ENCODE results near the gene OSBPL2. TPM values are rescaled to one million over a fixed set of nuclear protein-coding genes. Genes with fewer than 3 reads are reported as not detected.

The OSBPL2 gene
- total RNA-seq, 3 donors from 2014 or later (not counting 1 experiment from before 2014, with no cell fraction given), result 77.9 to 112 (median 104) TPM

DNA sequence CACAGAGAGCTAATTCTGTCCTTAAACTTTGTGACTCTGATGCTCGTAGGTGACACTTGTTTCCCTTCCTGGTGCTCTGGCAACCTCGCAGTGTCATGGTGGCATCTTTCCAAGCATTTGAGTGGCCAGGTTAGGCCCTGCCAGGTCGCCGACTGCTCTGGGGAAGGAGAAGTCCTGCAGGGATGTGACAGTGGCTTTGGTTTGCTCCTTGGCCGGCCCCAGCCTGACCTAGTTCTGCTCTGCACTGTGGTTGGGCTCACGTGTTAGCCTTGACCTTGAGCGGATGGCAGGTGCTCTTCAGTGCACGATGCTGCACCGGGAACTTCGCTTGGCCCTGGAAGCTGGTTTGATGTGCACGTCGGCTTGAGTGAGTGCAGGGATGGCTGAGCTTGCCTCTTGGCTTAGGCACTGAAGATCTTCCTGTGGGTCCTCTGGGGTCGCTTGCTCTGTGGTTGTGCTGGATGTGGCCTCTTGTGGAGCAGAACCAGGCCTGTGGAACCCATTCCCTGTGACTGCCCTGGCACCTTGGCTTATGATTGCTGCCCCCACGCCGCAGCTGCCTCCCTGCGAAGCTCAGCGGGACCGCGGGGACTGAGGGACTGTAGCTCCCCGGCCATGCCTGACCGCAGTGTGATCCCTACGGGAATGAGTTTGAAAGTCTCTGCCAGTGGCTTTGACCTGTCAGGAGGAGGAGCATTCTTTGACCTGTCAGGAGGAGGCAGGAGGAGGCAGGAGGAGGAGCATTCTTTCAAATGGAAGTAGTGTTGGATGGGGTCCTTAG is 8.7 kb downstream of the OSBPL2 start:
- H3K4me3 ChIP-seq (ENCODE audit: low read length), result no peak overlapping the region
- Mint-ChIP-seq H3K9me3 (no peaks in the 10 kb centered on the region), H3K27ac (peak overlapping the region; percentile 20 to 86), H3K27me3 (ENCODE audit: low read depth in 2 of 2) (no peaks in the 10 kb centered on the region), H3K36me3 (no peaks in the 10 kb centered on the region), H3K4me3 (peak overlapping the region; percentile 87), H3K4me1 (peaks cover 54 to 62% of the 10 kb centered on the region in 2 donors)
- H3K27ac ChIP-seq (ENCODE audit: low read length), result no peak overlapping the region
- H3K27me3 ChIP-seq (ENCODE audit: control insufficient read depth, insufficient read depth, low read length), result no peaks in the 10 kb centered on the region
- no peaks in the 10 kb centered on the region for H3K9me3 ChIP-seq (ENCODE audit: control insufficient read depth, insufficient read depth, low read length)
- intact Hi-C loops (cut with micrococcal nuclease), result no loop called here
- WGBS (ENCODE audit: insufficient coverage), result 72% methylated on average over 22 of the region's 22 CpGs
- ATAC-seq (peak in 1 of 3 donors; percentile 10), DNase-seq (no peak)
- TF ChIP-seq, protein P1, sequence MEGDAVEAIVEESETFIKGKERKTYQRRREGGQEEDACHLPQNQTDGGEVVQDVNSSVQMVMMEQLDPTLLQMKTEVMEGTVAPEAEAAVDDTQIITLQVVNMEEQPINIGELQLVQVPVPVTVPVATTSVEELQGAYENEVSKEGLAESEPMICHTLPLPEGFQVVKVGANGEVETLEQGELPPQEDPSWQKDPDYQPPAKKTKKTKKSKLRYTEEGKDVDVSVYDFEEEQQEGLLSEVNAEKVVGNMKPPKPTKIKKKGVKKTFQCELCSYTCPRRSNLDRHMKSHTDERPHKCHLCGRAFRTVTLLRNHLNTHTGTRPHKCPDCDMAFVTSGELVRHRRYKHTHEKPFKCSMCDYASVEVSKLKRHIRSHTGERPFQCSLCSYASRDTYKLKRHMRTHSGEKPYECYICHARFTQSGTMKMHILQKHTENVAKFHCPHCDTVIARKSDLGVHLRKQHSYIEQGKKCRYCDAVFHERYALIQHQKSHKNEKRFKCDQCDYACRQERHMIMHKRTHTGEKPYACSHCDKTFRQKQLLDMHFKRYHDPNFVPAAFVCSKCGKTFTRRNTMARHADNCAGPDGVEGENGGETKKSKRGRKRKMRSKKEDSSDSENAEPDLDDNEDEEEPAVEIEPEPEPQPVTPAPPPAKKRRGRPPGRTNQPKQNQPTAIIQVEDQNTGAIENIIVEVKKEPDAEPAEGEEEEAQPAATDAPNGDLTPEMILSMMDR (IDR thresholded peaks at IDR 0.05), result no peak
- peaks cover 52% of the 10 kb centered on the region for H3K4me1 ChIP-seq (ENCODE audit: control insufficient read depth, insufficient read depth, low read length)
- peaks cover 9% of the 10 kb centered on the region for H3K36me3 ChIP-seq (ENCODE audit: control insufficient read depth, insufficient read depth, low read length)

DNA sequence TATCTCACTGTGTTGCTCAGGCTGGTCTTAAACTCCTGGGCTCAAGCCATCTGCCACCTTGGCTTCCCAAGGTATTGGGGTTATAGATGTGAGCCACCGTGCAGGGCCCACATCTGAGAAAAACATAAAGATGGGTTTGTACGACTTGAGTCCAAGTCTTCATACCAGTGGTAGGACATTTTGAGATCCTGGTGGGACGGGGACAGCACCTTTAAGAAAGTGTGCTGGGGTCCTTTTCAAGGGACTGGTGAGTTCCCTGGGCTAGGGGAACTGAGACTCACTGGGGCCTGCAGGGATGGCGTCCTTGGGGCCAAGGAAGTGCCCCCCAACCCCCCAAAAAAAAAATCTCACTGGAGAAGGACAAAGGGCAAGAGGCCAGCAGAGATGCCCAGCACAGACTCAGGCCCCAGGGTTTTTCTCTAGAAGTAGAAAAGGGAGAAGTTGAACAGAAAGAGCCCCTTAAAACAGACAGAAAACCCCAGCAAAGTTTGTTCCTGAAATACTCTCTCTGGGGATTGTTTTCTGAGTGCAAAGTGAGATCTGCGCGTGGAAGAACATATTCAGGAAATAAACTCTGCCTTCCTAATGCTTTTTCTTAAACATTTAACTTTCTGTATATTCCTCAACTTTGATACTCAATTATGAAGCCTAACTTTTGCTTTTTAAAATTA is 10.7 kb downstream of the OSBPL2 start:
- no peak for DNase-seq
- Histone ChIP-seq H3K27me3 (ENCODE audit: control insufficient read depth, insufficient read depth, low read length) (no peaks in the 10 kb centered on the region), H3K27ac (ENCODE audit: low read length) (no peak overlapping the region), H3K4me3 (ENCODE audit: low read length) (no peak overlapping the region), H3K9me3 (ENCODE audit: control insufficient read depth, insufficient read depth, low read length) (no peaks in the 10 kb centered on the region), H3K4me1 (ENCODE audit: control insufficient read depth, insufficient read depth, low read length) (peaks cover 44% of the 10 kb centered on the region), H3K36me3 (ENCODE audit: control insufficient read depth, insufficient read depth, low read length) (peaks cover 4% of the 10 kb centered on the region)
- Mint-ChIP-seq H3K4me3 (no peak overlapping the region), H3K36me3 (no peaks in the 10 kb centered on the region), H3K9me3 (no peaks in the 10 kb centered on the region), H3K4me1 (peaks cover 56 to 59% of the 10 kb centered on the region in 2 donors), H3K27me3 (ENCODE audit: low read depth in 2 of 2) (no peaks in the 10 kb centered on the region), H3K27ac (no peak overlapping the region)
- ATAC-seq, result no peak
- 76% methylated on average over 3 of the region's 6 CpGs for WGBS (ENCODE audit: insufficient coverage)
- intact Hi-C loops (cut with micrococcal nuclease), result no loop called here
- TF ChIP-seq, protein P1 (IDR thresholded peaks at IDR 0.05), result no peak

DNA sequence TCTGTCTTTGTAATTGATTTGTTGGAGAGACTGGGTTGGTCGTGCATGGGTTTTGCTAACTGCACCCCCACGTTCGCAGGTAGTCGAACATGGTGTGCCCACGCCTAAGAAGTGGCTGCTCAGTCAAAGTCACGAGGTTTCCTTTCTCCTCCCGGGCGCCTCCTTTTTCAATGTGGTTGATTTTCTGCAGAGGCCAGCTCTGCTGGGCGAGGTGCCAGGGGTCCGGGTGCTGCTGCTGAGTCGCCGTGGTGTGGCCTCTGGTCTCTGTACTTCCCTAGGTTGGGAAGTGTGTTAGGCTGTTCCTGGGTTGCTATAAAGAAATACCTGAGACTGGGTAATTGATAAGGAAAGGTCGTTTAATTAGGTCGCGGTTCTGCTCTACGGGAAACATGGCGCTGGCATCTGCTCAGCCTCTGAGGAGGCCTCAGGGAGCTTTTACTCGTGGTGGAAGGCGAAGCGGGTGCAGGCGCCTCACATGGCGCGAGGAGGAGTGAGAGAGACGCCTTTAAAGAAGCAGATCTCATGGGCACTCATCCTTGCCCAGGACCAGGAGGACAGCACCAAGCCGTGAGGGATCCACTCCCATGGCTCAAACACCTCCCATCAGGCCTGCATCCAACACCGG is 14.1 kb downstream of the OSBPL2 start:
- no peak for DNase-seq
- Histone ChIP-seq H3K27ac (ENCODE audit: low read length) (no peak overlapping the region), H3K36me3 (ENCODE audit: control insufficient read depth, insufficient read depth, low read length) (peaks cover 15% of the 10 kb centered on the region), H3K27me3 (ENCODE audit: control insufficient read depth, insufficient read depth, low read length) (no peaks in the 10 kb centered on the region), H3K9me3 (ENCODE audit: control insufficient read depth, insufficient read depth, low read length) (no peaks in the 10 kb centered on the region), H3K4me3 (ENCODE audit: low read length) (no peak overlapping the region), H3K4me1 (ENCODE audit: control insufficient read depth, insufficient read depth, low read length) (peaks cover 10% of the 10 kb centered on the region)
- peaks cover 34 to 39% of the 10 kb centered on the region in 2 donors for H3K4me1 Mint-ChIP-seq
- WGBS (ENCODE audit: insufficient coverage), result 72% methylated on average over 26 of the region's 26 CpGs
- peak overlapping the region; percentile 37 for H3K4me3 Mint-ChIP-seq
- no peaks in the 10 kb centered on the region for H3K36me3 Mint-ChIP-seq
- H3K27ac Mint-ChIP-seq, result peak overlapping the region in 1 of 2 donors; percentile 70
- H3K27me3 Mint-ChIP-seq (ENCODE audit: low read depth in 2 of 2), result no peaks in the 10 kb centered on the region
- no peaks in the 10 kb centered on the region for H3K9me3 Mint-ChIP-seq
- intact Hi-C loops (cut with micrococcal nuclease), result no loop called here
- ATAC-seq, result no peak
- TF ChIP-seq, protein P1 (IDR thresholded peaks at IDR 0.05), result no peak
